ENCODE measurements around the gene BCR.

- TF ChIP-seq CTCF (IDR thresholded peaks at IDR 0.05) (no peak), POLR2A (IDR thresholded peaks at IDR 0.05) (no peak), EP300 (IDR thresholded peaks at IDR 0.05) (no peak)
Observed at GRCh38 chr22:23163665-23164064, 16.6 kb upstream of the BCR start.
